Chondrocyte (in vitro differentiated cells): ENCODE measurements around the gene PLIN3. TPM values are rescaled to one million over a fixed set of nuclear protein-coding genes. Genes with fewer than 3 reads are reported as not detected.

Experiments used
- DNase-seq: peaks from one replicate; pipeline ENCODE4 v3.0.0; 2021; ENCODE audit warnings: mixed read lengths, low spot score
- H3K27ac Mint-ChIP-seq: one replicate; pipeline ENCODE4 v1.8.0; 2021; ENCODE audit warnings: mild to moderate bottlenecking, moderate library complexity, mixed read lengths; ENCODE audit not compliant: unreplicated experiment
- H3K27me3 Mint-ChIP-seq: 2 replicates; pipeline ENCODE4 v1.8.0; 2021; ENCODE audit warnings: low read depth, mixed read lengths
- H3K36me3 Mint-ChIP-seq: 2 replicates; pipeline ENCODE4 v1.8.0; 2021; ENCODE audit warnings: low read depth, mixed read lengths
- H3K4me1 Mint-ChIP-seq: 2 replicates; pipeline ENCODE4 v1.8.0; 2021; ENCODE audit warnings: low read depth, mild to moderate bottlenecking, mixed read lengths
- H3K4me3 Mint-ChIP-seq: one replicate; pipeline ENCODE4 v1.8.0; 2021; ENCODE audit warnings: mild to moderate bottlenecking, moderate library complexity, mixed read lengths; ENCODE audit not compliant: unreplicated experiment
- H3K9me3 Mint-ChIP-seq: 2 replicates; pipeline ENCODE4 v1.8.0; 2021; ENCODE audit warnings: low read depth, mixed read lengths
- total RNA-seq: library from RNA; stranded (reverse); gene quantifications from 3 replicates; pipeline ENCODE4 v1.2.1, GENCODE V29; 2021
- TF ChIP-seq, protein P1 (sequence below): fragments of 200-600 bp; sonication (generic); IDR thresholded peaks from 2 replicates; pipeline ENCODE4 v1.5.0; 2021; ENCODE audit warnings: antibody characterized with exemption, mild to moderate bottlenecking, moderate library complexity

Gene PLIN3
- total RNA-seq, 1 donor from 2014 or later, result 93.2 TPM

DNA sequence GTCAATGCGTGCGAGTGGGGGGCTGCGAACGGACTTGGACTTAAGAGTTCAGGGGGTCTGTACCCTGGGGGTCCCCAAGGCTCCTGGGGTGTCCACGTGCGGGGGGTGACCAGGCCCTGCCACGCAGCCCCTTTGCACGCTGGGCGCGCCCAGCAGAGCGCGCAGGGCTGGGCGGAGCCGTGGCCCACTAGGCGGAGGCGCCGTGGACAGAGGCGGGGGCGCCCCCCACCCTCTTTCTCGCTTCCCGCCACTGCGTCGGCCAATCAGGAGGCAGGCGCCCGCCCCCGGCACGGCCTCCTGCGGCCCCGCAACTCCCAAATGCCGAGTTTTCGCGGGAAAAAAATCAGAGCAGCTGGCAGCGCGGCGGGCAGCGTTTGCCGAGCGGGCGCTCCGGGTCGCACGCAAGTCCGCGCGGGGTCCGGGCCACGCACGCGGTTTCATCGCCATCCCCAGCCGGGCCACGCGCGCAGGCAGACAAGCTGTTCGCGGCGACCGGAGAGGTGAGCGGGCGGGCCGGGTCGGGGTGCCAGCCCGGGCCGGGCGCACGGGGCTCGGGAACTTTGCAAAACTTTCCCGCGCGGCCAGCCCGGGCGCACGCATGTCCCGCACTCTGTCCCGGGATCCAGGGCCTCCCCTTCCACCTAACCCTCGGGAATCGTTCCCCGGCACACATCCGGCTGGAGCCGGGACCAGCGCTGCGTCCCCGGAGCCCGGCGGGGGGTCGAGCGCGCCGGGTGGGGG is 41.9 kb upstream of the PLIN3 start, which contains the start of gene UHRF1:
Gene UHRF1, plus strand, starts transcription at position 346 of the 741 bp plus-strand sequence. CDS start 1,385 bp downstream, outside the sequence.
- Mint-ChIP-seq H3K4me1 (peaks cover 36% of the 10 kb centered on the region), H3K4me3 (peak within 1 kb of the TSS; percentile 77), H3K36me3 (no peaks in the 10 kb centered on the region), H3K27me3 (no peaks in the 10 kb centered on the region), H3K9me3 (no peaks in the 10 kb centered on the region), H3K27ac (peak within 1 kb of the TSS; percentile 98)
- TF ChIP-seq, protein P1, sequence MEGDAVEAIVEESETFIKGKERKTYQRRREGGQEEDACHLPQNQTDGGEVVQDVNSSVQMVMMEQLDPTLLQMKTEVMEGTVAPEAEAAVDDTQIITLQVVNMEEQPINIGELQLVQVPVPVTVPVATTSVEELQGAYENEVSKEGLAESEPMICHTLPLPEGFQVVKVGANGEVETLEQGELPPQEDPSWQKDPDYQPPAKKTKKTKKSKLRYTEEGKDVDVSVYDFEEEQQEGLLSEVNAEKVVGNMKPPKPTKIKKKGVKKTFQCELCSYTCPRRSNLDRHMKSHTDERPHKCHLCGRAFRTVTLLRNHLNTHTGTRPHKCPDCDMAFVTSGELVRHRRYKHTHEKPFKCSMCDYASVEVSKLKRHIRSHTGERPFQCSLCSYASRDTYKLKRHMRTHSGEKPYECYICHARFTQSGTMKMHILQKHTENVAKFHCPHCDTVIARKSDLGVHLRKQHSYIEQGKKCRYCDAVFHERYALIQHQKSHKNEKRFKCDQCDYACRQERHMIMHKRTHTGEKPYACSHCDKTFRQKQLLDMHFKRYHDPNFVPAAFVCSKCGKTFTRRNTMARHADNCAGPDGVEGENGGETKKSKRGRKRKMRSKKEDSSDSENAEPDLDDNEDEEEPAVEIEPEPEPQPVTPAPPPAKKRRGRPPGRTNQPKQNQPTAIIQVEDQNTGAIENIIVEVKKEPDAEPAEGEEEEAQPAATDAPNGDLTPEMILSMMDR, result no peak
- no peak for DNase-seq

DNA sequence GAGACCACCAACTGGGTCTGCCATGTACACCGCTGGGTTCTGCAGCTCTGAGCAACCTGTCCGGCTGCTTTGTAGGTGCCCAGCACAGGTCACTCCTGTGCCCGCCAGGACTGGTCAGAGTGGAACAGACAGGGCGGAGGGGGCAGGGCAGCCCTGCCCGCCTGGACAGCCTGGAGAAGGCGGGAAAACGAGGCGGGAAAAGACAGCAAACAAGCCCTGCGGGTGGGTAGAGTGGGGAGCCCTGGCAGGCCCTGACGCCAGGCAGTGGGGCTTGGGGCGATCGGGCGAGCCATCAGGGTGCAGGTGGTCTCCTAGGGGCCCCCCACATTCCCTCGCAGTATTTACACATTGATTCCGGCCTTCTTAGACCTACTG is 41.3 kb upstream of the PLIN3 start:
- Mint-ChIP-seq H3K4me1 (peaks cover 31% of the 10 kb centered on the region), H3K27me3 (no peaks in the 10 kb centered on the region), H3K36me3 (no peaks in the 10 kb centered on the region), H3K4me3 (peak overlapping the region; percentile 28), H3K27ac (no peak overlapping the region), H3K9me3 (no peaks in the 10 kb centered on the region)
- no peak for DNase-seq
- TF ChIP-seq, protein P1, result no peak

DNA sequence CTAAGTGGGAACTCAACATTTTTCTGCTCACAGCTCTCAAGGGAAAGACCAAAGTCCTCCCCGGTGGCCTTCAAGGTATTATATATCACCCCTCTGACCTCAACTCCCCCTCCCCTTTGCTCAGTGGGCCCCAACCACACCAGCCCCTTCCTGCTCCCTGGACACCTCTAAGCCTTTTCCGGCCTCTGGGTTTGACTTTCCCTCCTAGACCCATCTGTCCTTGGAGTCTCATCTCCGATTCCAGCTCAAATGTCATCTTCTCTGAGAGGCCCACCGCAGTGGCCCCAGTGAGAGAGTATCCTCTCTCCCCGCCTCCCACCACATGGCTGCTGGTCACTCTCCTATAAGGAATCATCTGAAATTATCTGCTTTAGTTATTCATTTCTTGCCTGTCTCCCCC is 40.9 kb upstream of the PLIN3 start:
- H3K36me3 Mint-ChIP-seq, result no peaks in the 10 kb centered on the region
- no peak overlapping the region for H3K4me3 Mint-ChIP-seq

DNA sequence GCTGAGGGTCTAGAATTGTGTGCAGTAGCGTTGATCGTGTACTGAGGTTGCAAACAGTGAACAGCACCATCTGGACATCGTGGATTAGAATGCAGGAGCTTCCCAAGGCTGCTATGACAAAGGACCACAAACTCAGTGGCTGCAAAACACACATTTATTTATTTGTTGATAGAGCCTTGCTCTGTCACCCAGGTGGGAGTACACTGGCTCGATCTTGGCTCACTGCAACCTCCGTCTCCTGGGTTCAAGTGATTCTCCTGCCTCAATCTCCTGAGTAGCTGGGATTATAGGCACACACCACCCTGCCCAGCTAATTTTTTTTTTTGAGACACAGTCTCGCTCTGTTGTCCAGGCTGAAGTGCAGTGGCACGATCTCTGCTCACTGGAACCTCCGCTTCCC is 39.5 kb upstream of the PLIN3 start:
- DNase-seq, result no peak
- TF ChIP-seq, protein P1, result peak; percentile 32
- peaks cover 16% of the 10 kb centered on the region for H3K4me1 Mint-ChIP-seq
- H3K4me3 Mint-ChIP-seq, result no peak overlapping the region
- no peaks in the 10 kb centered on the region for H3K9me3 Mint-ChIP-seq
- H3K27me3 Mint-ChIP-seq, result no peaks in the 10 kb centered on the region
- no peak overlapping the region for H3K27ac Mint-ChIP-seq
- no peaks in the 10 kb centered on the region for H3K36me3 Mint-ChIP-seq

More for the DNA sequence above, 40.9 kb upstream of the PLIN3 start:
- Mint-ChIP-seq H3K9me3 (no peaks in the 10 kb centered on the region), H3K27me3 (no peaks in the 10 kb centered on the region), H3K4me1 (peaks cover 30% of the 10 kb centered on the region), H3K27ac (no peak overlapping the region)
- DNase-seq, result no peak
- TF ChIP-seq, protein P1, result no peak

DNA sequence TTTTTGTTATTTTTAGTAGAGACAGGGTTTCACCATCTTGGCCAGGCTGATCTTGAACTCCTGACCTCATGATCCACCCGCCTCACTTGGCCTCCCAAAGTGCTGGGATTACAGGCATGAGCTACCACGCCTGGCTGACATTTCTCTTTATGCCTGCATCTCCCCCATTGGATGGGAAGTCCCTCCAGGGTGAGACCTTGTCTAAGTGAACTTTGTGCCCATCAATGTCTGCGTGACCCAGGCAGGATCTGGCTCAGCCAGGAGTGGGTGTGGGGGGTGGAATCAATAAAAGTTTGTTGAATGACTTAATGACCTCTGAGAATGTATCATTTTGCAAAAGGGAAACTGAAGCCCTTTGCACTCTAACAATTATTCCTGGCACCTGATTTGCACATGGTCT is 37.0 kb upstream of the PLIN3 start:
- H3K27ac Mint-ChIP-seq, result no peak overlapping the region
- no peak for DNase-seq
- no peaks in the 10 kb centered on the region for H3K4me1 Mint-ChIP-seq
- H3K36me3 Mint-ChIP-seq, result no peaks in the 10 kb centered on the region
- H3K27me3 Mint-ChIP-seq, result no peaks in the 10 kb centered on the region
- H3K4me3 Mint-ChIP-seq, result no peak overlapping the region
- H3K9me3 Mint-ChIP-seq, result no peaks in the 10 kb centered on the region
- TF ChIP-seq, protein P1, result no peak
